Measurements from ENCODE around the gene HSFX3.
"Not testable (repeated sequence)": the region's sequence is repeated elsewhere in the genome, so short reads cannot be mapped to it uniquely, and the experiment has no call there.

HSFX3 gene

GRCh38 chrX:149570668-149571067 is 20.9 kb upstream of the HSFX3 start:
- no peaks in the 10 kb centered on the region for H3K9me3 ChIP-seq
- DNase-seq, result no peak
- H3K27ac ChIP-seq, result no peak overlapping the region
- TF ChIP-seq, protein P1, sequence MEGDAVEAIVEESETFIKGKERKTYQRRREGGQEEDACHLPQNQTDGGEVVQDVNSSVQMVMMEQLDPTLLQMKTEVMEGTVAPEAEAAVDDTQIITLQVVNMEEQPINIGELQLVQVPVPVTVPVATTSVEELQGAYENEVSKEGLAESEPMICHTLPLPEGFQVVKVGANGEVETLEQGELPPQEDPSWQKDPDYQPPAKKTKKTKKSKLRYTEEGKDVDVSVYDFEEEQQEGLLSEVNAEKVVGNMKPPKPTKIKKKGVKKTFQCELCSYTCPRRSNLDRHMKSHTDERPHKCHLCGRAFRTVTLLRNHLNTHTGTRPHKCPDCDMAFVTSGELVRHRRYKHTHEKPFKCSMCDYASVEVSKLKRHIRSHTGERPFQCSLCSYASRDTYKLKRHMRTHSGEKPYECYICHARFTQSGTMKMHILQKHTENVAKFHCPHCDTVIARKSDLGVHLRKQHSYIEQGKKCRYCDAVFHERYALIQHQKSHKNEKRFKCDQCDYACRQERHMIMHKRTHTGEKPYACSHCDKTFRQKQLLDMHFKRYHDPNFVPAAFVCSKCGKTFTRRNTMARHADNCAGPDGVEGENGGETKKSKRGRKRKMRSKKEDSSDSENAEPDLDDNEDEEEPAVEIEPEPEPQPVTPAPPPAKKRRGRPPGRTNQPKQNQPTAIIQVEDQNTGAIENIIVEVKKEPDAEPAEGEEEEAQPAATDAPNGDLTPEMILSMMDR (IDR thresholded peaks at IDR 0.05), result no peak
- no peaks in the 10 kb centered on the region for H3K36me3 ChIP-seq
- H3K4me3 ChIP-seq, result no peak overlapping the region
- peaks cover 0 to 15% (median 6%) of the 10 kb centered on the region in 4 donors for H3K4me1 ChIP-seq
- H3K27me3 ChIP-seq, result no peaks in the 10 kb centered on the region
- intact Hi-C loops (cut with DNase I; ENCODE audit: low total_unique reads), result no loop called here

DNA sequence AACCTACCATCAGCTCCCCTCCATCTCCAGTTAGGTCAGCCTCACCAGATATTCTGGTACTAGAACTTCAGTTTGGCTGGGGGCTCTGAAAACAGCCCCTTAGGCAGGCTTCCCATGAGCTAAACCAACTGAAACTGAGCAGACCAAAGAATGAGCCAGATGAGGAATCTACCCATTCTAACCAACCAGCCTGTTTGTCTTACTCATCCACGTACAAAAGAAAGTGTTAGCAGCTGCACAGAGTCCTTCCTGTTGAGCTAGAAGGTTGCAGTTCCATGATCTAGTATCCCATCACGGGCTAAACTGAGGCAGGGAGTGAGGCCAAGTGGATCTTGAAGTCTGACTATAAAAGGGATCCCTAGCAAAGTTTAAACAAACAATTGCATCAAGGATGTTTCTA is 20.0 kb upstream of the HSFX3 start:
- no peak for DNase-seq
- Histone ChIP-seq H3K36me3 (no peaks in the 10 kb centered on the region), H3K27me3 (no peaks in the 10 kb centered on the region), H3K4me3 (no peak overlapping the region), H3K27ac (no peak overlapping the region), H3K4me1 (peaks cover 0 to 15% (median 6%) of the 10 kb centered on the region in 4 donors), H3K9me3 (no peaks in the 10 kb centered on the region)
- intact Hi-C loops (cut with DNase I; ENCODE audit: low total_unique reads), result loop anchor here (10.0 kb wide), 1 partner anchor 65 kb away; the partner anchor contains the start of gene TMEM185A
- TF ChIP-seq, protein P1 (IDR thresholded peaks at IDR 0.05), result no peak

DNA sequence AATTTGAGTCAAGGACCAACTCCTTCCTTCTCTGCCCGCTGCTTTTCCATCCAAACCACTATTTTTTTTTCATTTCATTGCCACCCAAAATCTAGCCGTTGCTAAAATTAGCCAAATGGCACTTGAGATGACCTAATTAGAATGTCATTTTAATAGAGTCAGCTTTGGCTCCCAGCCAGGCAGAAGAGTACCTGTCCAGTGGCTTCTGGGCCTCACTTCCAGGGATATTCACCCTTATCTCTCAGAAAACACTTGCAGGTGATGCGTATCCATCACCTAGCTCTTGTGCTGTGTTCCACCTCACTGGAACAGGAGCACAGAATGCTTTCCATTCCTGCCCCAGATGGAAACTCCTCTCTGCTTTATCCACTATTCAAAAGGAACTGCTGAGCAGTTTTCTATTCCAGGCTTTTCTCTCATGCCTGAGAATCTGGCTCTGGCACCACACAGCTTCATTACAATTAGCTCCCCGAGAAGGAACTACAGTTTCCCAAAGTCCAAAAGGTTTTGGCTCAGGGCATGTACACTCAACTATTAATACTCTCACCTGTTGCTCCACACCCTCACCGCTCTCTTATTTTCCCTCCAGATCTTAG is 19.1 kb upstream of the HSFX3 start:
- Histone ChIP-seq H3K36me3 (no peaks in the 10 kb centered on the region), H3K9me3 (no peaks in the 10 kb centered on the region), H3K4me1 (peaks cover 0 to 15% (median 6%) of the 10 kb centered on the region in 4 donors), H3K27me3 (no peaks in the 10 kb centered on the region), H3K4me3 (no peak overlapping the region), H3K27ac (no peak overlapping the region)
- TF ChIP-seq, protein P1 (IDR thresholded peaks at IDR 0.05), result no peak
- no peak for DNase-seq
- intact Hi-C loops (cut with DNase I; ENCODE audit: low total_unique reads), result loop anchor here (10.0 kb wide), 1 partner anchor 66 kb away; the partner anchor contains the start of gene TMEM185A

GRCh38 chrX:149567621-149568417 is 18.1 kb upstream of the HSFX3 start:
- TF ChIP-seq, protein P1 (IDR thresholded peaks at IDR 0.05), result no peak
- no peak overlapping the region for H3K27ac ChIP-seq
- no peaks in the 10 kb centered on the region for H3K9me3 ChIP-seq
- intact Hi-C loops (cut with DNase I; ENCODE audit: low total_unique reads), result loop anchor here (10.0 kb wide), 1 partner anchor 67 kb away; the partner anchor contains the start of gene TMEM185A
- no peaks in the 10 kb centered on the region for H3K36me3 ChIP-seq
- H3K4me1 ChIP-seq, result peaks cover 0 to 15% (median 6%) of the 10 kb centered on the region in 4 donors
- H3K4me3 ChIP-seq, result no peak overlapping the region
- DNase-seq, result no peak
- no peaks in the 10 kb centered on the region for H3K27me3 ChIP-seq

- intact Hi-C loops (cut with DNase I; ENCODE audit: low total_unique reads), result loop anchor here (10.0 kb wide), 1 partner anchor 71 kb away; the partner anchor contains the start of gene TMEM185A
- TF ChIP-seq, protein P1 (IDR thresholded peaks at IDR 0.05), result no peak
Measured at GRCh38 chrX:149563359-149563758, 13.6 kb upstream of the HSFX3 start.

DNA sequence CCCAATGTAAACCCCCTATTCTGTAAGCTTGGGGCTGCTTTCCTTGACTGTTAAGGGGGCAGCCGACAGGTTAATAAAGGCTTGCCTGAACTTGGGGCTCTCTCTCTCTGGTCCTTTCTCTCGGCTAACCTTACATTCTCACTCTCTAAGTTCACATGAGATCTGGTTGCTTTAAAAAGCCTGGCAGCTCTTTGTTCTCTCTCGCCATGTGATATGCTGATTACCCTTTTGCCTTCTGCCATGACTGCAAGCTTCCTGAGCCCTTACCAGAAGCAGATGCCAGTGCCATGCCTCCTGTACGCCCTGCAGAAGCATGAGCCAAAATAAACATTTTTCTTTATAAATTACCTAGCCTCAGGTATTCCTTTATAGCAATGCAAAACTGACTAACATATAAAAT is 5.5 kb upstream of the HSFX3 start:
- H3K9me3 ChIP-seq; H3K36me3 ChIP-seq; H3K27ac ChIP-seq; H3K27me3 ChIP-seq; H3K4me1 ChIP-seq; H3K4me3 ChIP-seq; DNase-seq; intact Hi-C loops (cut with DNase I; ENCODE audit: low total_unique reads): not testable (repeated sequence)

More at GRCh38 chrX:149563359-149563758, 13.6 kb upstream of the HSFX3 start:
- DNase-seq, result no peak
- Histone ChIP-seq H3K9me3 (no peaks in the 10 kb centered on the region), H3K4me3 (no peak overlapping the region), H3K36me3 (no peaks in the 10 kb centered on the region), H3K27me3 (no peaks in the 10 kb centered on the region), H3K4me1 (peaks cover 0 to 8% (median 2%) of the 10 kb centered on the region in 4 donors), H3K27ac (no peak overlapping the region)

DNA sequence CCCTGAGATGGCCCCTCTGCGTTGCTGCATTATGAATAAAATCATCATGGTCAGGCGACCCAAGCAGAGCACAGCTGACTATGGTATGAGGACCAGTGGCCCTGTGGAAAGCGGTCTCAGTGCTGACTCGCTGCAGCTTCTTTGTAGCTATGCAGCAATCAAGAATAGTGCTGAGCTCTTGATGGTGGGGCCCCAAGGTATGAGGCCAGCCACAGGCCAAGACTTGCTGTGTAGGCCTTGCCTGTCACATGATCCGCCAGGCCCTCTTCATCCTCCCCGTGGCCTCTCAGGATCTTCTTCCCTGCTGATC is 2.2 kb upstream of the HSFX3 start:
- DNase-seq; H3K27me3 ChIP-seq; H3K4me1 ChIP-seq; H3K4me3 ChIP-seq; H3K9me3 ChIP-seq; H3K36me3 ChIP-seq; intact Hi-C loops (cut with DNase I; ENCODE audit: low total_unique reads); H3K27ac ChIP-seq: not testable (repeated sequence)

DNA sequence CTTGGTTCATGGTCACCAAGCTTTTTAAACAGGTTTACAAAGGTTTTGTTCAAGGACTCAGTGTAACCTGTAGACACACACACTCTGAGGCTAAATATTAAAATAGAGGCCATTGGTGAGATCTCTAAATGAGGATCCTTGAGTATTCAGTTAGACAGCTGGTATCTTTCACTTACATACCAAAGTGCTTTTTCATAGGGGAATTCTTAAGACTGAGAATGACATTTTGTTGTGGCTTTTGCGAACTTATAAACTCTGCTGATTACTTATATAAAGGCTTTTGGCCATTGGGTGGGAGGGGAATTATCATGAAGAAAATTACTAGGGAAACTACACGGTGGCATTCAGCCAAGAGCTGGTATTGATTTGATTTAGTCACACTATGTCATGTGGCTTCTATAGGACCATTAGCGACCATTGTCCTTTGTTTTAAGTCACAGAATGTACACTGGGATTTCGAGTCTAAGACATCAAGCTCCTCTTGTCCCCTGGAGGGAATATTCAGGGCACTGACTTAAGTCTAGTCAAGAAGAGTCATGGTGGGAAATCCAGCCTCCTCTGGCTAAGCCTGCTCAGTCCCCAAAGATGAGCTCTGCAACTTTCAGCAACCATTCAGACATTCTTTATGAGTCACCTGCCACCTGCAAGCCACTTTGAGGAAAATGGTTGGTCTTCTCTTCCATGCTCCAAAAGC is 1.7 kb upstream of the HSFX3 start:
- DNase-seq; H3K27ac ChIP-seq; H3K4me3 ChIP-seq; H3K27me3 ChIP-seq; H3K36me3 ChIP-seq; H3K9me3 ChIP-seq; H3K4me1 ChIP-seq; intact Hi-C loops (cut with DNase I; ENCODE audit: low total_unique reads): not testable (repeated sequence)

All from tibial artery (tissue), 4 donors.